Measurements from ENCODE around the gene LRMDA.
A peak's percentile ranks its signal among the peaks of the same experiment; 100 is the strongest.
"Not testable (repeated sequence)": the region's sequence is repeated elsewhere in the genome, so short reads cannot be mapped to it uniquely, and the experiment has no call there.

LRMDA gene

DNA sequence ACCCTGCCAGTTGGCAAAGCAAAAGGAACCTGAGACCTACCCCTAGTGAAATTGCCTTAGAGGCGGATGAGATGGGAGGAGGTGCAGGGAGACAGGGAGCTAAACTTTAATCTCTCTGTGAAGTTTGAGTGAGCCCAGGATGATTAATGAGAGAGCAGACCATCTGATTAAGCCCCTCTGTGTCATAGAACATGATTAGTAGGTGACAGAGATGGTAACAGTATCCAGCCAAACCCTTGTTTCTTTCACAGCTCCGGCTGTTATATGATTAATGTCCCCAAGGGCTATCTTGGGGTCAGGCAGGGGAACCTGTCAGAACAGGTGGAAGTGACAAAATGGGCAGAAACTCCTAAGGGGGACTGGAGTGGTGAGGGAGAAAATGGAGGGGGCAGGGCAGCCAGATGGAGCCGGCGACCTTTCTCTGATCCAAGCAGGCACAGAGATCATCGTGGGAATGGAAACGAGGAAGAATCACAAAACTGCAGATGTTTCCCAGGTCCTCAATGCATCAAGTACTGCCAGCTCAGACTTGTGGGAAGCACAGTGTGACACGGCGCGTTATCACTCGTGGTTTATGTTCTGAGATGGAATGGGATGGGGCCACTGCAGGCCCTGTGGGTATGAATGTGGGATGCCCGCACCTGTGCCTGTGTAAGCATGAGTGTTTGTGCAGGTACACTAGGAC is 684.2 kb downstream of the LRMDA start:
- DNase-seq, result no peak

DNA sequence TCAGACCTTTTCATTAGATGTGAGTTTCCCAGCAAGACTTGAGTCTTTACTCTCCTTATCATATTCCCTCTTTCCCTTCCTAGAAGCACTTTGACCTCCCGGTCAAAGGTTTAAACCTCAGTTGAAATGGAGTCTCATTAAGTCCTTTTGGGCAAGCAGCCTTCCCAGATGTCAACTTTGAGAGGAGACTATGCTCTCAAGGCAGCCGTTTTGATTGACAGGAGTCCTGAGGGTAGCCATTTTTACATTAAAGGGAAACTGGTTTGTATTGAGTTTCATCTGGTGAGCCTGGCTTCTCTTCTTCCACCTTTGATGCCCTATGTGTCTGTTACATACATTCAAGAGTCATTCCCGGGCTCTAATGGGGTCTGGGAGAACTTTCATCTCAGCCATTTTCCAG is 685.1 kb downstream of the LRMDA start:
- DNase-seq, result no peak

- no peak for DNase-seq
Observed at GRCh38 chr10:76117949-76118348, 686.5 kb downstream of the LRMDA start.

- DNase-seq, result no peak
Observed at GRCh38 chr10:76119036-76119435, 687.6 kb downstream of the LRMDA start.

GRCh38 chr10:76119515-76119914 is 688.1 kb downstream of the LRMDA start:
- DNase-seq, result no peak

DNA sequence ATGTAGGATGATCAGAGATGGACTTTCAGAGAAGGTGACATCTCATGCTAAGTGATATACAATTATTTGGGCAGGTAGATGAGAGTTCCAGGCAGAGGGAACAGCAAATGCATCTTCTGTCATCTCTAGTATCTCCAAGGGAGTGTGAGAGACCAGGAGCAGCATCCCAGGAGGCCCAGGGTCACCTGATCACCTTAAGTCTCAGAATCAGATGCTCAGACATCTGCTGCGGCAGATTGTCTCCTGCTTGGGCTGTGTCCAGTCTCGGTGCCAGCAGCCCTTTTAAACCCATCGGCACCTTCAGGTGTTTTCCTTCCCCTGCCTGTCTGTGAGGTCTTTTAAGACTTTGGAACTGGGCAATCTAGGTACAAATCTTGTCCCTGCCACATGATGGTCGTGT is 690.6 kb downstream of the LRMDA start:
- no peak for DNase-seq

DNA sequence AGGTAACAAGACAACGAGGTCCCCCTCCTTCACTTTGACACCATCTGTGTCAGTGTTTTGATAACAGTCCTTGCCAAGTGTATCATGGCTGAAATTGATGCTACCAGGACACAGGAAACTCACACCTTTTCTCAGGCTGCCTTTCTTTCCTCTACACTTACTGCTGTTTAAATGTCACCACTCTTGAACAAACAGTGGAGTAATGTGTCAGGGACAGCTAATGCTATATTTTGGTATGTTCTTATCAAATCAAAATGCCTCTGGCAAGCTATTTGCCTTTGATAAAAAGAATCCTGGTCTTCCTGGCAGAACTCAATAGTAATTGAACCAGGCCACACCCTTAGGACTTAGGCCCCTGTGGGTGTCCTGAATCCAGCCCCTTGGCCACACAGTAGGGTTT is 692.9 kb downstream of the LRMDA start:
- DNase-seq, result no peak

DNA sequence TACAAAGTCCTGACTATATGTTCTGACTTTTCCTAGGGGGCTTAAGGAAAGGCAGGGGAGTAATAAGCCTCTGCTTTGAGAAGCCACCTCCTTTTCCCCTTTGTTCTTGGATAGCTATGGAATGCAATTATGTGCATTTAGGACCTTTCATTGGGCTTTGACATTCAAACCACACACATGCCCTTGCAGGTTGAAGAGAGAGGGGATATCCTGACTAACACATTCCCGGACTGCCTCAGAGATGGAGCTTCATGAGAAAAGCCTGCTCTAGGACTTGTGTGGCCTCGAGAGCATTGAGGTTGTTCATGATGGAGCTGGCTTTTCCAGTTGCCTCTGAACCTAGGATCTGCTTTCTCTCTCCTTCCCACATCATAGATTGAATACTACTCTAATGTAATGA is 694.5 kb downstream of the LRMDA start:
- DNase-seq, result no peak

DNA sequence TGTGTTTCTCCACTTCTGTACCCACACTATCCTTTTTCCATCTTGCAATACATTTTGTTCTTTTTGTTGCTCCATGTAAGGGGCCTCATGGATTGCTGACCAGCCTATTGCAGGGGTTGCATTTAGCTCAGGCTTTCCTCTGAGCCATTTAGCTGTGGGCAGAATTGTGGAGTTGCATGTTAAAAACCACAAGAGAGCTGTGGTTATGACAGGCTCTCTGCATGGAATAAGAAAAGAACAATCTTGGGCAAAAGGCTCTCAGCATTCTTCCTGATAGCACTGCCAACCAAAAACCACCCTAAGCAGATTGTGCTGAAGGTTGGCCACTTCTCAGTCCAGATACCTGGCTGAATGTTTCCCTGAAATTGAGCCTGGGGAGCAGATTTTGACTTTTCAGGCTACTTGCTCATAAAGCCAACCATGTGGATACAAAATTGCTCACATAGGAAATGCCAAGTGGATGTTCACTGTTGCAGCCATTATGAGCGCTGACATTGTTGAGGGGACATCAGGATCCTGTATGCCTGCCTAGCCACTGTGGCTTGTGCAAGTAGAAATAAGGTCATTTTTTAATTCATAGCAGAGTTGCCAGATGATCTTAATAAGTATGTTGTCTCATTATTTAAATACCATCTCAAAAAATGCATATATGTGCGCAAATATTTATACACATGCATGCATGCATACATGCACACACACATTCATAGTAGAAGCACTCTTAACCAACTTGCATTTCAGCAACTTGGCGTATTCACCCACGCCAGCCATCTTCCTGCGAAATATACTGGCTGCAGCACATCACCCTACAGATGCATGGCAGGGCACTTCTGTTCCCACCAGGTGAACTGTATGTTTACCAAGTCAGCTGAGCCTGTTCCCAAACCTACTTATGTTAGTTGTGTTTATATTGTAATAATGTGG is 695.4 kb downstream of the LRMDA start:
- DNase-seq, result no peak

DNA sequence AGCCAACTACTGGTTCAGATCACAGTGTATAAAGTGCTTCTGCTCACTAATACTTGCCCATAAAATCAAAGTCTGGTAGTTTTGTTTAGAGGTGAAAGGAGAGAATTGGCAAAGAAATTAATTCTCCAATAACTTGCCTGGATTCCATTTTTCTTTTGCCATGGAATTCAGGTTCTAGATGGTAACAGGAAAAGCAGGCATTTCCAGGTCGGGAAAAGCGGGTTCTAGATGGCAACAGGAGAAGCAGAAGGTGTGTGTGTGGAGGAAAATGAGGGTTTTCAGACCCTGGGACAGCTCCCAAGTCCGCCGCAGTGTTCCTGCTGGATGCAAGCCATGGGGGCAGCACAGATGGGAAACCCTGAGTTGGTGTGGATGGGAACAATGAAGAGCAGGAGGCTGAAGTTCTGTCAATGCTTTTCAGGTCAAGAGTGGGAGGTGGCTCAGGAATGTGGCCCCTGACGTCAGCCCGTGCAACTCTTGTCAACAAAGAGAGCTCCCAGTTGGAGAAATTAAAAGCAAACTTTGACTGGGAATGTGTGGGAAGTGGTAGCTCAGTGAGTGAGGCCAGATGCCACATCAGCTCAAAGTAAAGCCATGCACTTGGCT is 696.7 kb downstream of the LRMDA start:
- DNase-seq, result no peak

- DNase-seq, result no peak
Observed at GRCh38 chr10:76129213-76129612, 697.8 kb downstream of the LRMDA start.

GRCh38 chr10:76130892-76131291 is 699.5 kb downstream of the LRMDA start:
- no peak for DNase-seq

DNA sequence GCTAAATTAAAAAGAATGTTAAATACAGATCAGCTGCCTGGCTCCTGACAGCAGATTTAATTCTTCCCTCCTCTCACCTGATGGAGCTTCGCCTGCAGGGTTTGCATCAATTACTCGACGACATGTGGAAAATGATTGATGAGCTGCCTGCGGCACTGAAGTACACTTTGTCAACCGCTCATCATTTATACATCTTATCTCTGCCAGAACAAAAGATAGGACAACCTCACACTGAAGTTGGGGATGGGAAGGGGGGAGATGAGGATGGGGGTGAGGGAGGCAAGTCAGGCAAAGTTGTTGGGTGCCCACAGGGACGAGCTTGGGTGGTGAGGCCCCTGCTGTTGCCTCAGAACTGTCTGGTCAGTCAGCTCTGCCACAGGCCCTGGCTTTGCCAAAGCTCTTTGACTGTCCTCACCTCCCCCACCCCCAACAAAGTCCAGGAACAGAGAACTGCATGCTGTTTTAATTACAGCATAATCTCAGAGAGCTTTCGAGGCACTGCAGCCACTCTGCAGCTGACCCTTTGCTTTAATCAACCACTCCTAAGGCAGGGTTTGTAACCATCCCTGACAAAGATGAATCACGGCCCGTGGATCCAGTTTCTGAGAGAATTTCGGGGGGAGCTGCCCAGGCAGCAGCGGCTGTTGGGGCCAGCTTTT is 702.3 kb downstream of the LRMDA start:
- peak; percentile 34 for DNase-seq

- no peak for DNase-seq
Observed at GRCh38 chr10:76136961-76137360, 705.5 kb downstream of the LRMDA start.

GRCh38 chr10:76138286-76138685 is 706.9 kb downstream of the LRMDA start:
- DNase-seq, result no peak

GRCh38 chr10:76138906-76139305 is 707.5 kb downstream of the LRMDA start:
- no peak for DNase-seq

GRCh38 chr10:76139431-76139830 is 708.0 kb downstream of the LRMDA start:
- no peak for DNase-seq

DNA sequence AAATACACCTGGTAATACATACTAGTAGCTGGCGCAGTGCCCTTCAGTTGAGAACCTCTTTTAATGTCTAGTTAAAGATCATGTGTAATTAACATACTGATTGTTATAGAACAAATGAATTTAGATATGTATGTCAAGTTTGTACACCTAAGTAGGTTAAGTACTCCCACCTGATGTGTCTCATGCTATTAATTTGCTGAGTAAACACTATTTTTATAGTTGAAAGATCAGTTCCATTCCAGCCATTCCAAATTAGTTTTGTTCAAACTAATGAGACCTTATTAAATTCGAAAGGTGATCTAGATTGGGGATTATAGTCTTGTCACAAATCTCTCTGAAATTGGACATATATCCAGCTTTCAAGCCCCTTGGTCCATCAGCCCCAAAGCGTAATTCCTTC is 710.0 kb downstream of the LRMDA start:
- no peak for DNase-seq

GRCh38 chr10:76148217-76148616 is 716.8 kb downstream of the LRMDA start:
- DNase-seq, result not testable (repeated sequence)

DNA sequence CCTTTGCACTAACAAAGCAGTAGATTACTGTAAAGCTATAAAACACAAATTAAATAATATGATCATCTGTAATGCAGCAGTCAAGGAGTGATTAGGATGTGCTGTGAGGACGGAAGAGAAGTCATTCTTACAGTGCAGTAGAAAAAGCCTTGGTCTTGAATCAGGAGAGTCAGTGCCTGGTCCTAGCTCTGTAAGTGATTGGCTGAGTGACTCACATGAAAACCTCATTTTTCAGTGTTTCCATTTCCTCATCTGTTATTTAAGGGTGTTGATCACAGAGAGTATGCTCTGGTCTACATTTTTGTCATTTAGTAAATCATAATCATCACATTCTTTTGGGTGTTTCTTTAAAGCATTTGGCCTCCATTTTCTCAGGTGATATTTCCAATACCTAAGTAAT is 717.8 kb downstream of the LRMDA start:
- no peak for DNase-seq

DNA sequence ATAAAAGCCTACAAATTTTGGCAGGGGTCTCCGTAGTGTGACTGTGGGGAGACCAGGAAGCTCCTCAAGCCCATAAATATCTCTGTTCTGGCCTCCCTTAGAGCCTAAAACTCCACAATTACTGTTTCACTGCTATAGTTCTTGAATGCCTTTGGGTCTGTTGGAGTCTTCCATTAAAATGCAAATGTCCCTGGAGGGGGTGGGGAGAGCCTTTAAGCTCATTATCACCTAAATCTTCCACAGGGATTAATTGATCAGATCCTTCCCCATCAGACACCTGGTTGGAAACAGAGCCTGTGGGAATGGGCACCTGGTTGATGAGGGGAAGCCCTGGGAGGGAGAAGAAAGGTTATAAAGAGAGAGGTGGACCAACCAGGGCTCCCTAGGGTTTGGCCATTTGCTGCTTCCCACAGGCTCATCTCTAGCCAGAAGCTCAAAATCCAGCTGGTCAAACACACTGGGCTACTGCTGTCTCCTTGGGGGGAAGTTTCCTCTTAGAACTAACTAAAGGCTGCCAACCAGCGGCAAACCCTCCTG is 718.2 kb downstream of the LRMDA start:
- no peak for DNase-seq

- DNase-seq, result no peak
Observed at GRCh38 chr10:76150139-76150875, 718.9 kb downstream of the LRMDA start.

Measured in NCI-H187 treated with DMSO at 0.1 percent for 48 hours (cell line).